OCI-LY1 (cell line): ENCODE data around the gene TMEM252.

Source experiments
- EZH2 ChIP-seq: fragments of 200-600 bp; sonication (generic), shearing (Covaris generic); IDR thresholded peaks from 2 replicates; pipeline ENCODE4 v1.8.0; 2017; ENCODE audit warnings: borderline replicate concordance, mixed run types, mild to moderate bottlenecking, antibody characterized with exemption, low read length, moderate library complexity, mixed read lengths
- TF ChIP-seq, protein P1 (sequence below): fragments of 200-600 bp; sonication (generic), shearing (Covaris generic); IDR thresholded peaks from 2 replicates; pipeline ENCODE4 v1.5.1; 2017; ENCODE audit warnings: mild to moderate bottlenecking, antibody characterized with exemption, low read length, moderate library complexity, mixed read lengths

DNA sequence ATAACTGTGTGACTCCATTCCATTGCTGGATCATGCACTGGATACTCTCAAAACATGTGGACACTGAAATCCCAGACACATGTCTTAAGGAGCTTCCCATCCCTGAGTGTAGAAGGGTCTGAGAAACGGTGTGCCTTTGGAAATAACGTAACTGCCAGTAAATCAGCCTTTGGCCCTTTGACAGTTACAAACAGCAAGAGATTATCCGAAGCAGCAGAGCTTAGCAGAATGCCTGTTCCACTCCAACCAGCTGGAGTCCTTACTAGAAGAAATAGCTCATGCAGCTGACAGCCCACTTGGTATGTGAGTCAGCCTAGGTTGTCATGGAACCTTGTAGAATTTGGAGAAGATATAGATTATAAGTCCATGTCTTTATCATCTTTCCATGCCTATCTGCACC, 7.0 kb downstream of the TMEM252 start:
- TF ChIP-seq, protein P1, sequence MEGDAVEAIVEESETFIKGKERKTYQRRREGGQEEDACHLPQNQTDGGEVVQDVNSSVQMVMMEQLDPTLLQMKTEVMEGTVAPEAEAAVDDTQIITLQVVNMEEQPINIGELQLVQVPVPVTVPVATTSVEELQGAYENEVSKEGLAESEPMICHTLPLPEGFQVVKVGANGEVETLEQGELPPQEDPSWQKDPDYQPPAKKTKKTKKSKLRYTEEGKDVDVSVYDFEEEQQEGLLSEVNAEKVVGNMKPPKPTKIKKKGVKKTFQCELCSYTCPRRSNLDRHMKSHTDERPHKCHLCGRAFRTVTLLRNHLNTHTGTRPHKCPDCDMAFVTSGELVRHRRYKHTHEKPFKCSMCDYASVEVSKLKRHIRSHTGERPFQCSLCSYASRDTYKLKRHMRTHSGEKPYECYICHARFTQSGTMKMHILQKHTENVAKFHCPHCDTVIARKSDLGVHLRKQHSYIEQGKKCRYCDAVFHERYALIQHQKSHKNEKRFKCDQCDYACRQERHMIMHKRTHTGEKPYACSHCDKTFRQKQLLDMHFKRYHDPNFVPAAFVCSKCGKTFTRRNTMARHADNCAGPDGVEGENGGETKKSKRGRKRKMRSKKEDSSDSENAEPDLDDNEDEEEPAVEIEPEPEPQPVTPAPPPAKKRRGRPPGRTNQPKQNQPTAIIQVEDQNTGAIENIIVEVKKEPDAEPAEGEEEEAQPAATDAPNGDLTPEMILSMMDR, result no peak
- no peak for TF ChIP-seq EZH2
